ENCODE results near the gene SSX1. TPM values are rescaled to one million over a fixed set of nuclear protein-coding genes. Genes with fewer than 3 reads are reported as not detected.
A peak's percentile ranks its signal among the peaks of the same experiment; 100 is the strongest.
"Not testable (repeated sequence)": the region's sequence is repeated elsewhere in the genome, so short reads cannot be mapped to it uniquely, and the experiment has no call there.

Gene SSX1
- total RNA-seq (2014; rRNA removed; shearing (Covaris generic)): 0.49 and 2.0 TPM in 2 replicates

GRCh38 chrX:48255062-48255796 lies at the start of gene SSX1:
Gene SSX1, plus strand, starts transcription at chrX:48255392. Its CDS starts 1,850 bp downstream, at chrX:48257242.
- DNase-seq (ENCODE audit: low read depth): peak; percentile 3

GRCh38 chrX:48214341-48214740 lies 40.9 kb upstream of the SSX1 start:
- not testable (repeated sequence) for DNase-seq (ENCODE audit: low read depth)

DNA sequence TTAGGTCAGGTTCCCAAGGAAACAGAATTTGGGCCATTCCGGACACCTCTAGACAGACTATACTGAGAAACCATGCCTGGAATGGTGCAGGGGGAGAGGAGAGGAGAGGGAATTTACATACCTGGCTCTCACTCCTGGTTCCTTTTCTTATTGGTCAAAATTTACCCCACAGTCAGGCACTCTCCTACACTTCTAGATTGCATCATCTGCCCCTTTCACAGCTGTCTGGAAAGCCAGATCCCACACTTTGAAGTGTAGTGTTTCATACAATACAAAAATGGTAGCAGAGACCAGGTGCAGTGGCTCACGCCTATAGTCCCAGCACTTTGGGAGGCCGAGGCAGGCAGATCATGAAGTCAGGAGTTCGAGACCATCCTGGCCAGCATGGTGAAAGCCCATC lies 31.0 kb upstream of the SSX1 start:
- DNase-seq (ENCODE audit: low read depth): not testable (repeated sequence)

- not testable (repeated sequence) for DNase-seq (ENCODE audit: low read depth)
Observed at GRCh38 chrX:48252945-48253344, 2.2 kb upstream of the SSX1 start.

DNA sequence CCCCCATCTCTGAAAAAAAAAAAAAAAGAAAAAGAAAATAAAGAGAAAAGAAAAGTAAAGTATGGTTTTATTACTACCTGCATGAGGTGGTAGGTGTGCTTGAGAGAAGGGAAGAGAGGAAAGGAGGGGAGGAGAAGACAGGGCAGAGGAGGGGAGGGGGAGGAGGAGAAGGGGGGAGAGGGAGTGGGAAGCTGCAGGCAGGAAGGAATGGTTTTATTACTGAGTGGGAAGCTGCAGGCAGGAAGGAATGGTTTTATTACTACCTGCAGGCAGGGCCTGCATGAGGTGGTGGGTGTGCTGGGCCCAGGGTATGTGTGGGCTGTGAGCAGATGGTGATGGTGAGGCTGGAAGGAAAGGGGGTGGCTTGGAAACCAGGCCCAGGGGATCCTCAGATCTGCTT lies 19.2 kb downstream of the SSX1 start:
- DNase-seq (ENCODE audit: low read depth): not testable (repeated sequence)

GRCh38 chrX:48278958-48279357 lies 23.8 kb downstream of the SSX1 start:
- peak; percentile 35 for DNase-seq (ENCODE audit: low read depth)

DNA sequence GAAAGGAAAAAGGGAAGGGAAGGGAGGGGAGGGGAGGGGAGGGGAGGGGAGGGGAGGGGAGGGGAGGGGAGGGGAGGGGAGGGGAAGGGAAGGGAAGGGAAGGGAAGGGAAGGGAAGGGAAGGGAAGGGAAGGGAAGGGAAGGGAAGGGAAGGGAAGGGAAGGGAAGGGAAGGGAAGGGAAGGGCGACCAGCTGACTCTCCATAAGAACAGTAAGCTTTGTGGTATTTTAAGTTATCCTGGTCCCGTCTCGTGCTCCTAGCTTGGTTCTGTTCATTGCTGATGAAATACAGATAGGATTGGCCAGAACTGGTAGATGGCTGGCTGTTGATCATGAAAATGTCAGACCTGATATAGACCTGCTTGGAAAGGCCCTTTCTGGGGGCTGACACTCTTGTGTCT lies 25.5 kb downstream of the SSX1 start:
- DNase-seq (ENCODE audit: low read depth): not testable (repeated sequence)

GRCh38 chrX:48306175-48306574 lies 51.0 kb downstream of the SSX1 start:
- peak; percentile 64 for DNase-seq (ENCODE audit: low read depth)

DNA sequence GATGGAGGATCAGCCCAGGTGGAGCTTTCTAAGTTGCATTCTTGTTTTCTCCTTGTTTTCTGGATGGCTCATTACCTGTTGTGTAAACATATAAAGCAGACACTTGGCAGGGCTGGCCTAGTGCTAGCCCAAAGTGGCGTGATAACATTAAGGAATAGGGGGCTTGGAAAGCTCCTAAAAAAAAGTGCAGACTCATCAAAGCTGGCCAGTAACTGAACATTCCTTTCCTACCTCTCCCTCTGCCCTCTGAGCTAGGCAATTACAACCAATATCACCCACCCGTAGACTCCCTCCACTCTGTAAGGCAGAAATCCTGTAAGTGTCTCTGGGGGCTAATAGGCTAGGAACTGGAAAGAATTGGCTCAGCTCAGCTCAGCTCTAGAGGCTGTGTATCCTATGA lies 58.8 kb downstream of the SSX1 start:
- DNase-seq (ENCODE audit: low read depth): not testable (repeated sequence)

Other genes with a start within 250 kb of the SSX1 start
- gene SPACA5, start 248.4 kb upstream of the SSX1 start, total RNA-seq (2014; rRNA removed; shearing (Covaris generic)): 0.78 TPM in 1 of 2 replicates, not detected in the other
- 3.5 and 3.7 TPM in 2 replicates for gene ZNF630, start 183.8 kb upstream of the SSX1 start, total RNA-seq (2014; rRNA removed; shearing (Covaris generic))
- gene SPACA5B, start 124.8 kb upstream of the SSX1 start, total RNA-seq (2014; rRNA removed; shearing (Covaris generic)): not detected in 2 replicates
- gene SSX5, start 58.6 kb upstream of the SSX1 start, total RNA-seq (2014; rRNA removed; shearing (Covaris generic)): not detected in 2 replicates
- gene SSX3, start 101.3 kb downstream of the SSX1 start, total RNA-seq (2014; rRNA removed; shearing (Covaris generic)): not detected in 2 replicates
- 0.36 TPM in 1 of 2 replicates, not detected in the other for gene SSX4, start 128.1 kb downstream of the SSX1 start, total RNA-seq (2014; rRNA removed; shearing (Covaris generic))
- gene SSX4B, start 156.6 kb downstream of the SSX1 start, total RNA-seq (2014; rRNA removed; shearing (Covaris generic)): 0.36 TPM in 1 of 2 replicates, not detected in the other
- gene SLC38A5, start 214.9 kb downstream of the SSX1 start, total RNA-seq (2014; rRNA removed; shearing (Covaris generic)): 0.24 and 0.98 TPM in 2 replicates
- 120 and 137 TPM in 2 replicates for gene FTSJ1, start 220.8 kb downstream of the SSX1 start, total RNA-seq (2014; rRNA removed; shearing (Covaris generic))

All from RPMI7951 (cell line).